ENCODE data around the gene CDH2. TPM values are rescaled to one million over a fixed set of nuclear protein-coding genes. Genes with fewer than 3 reads are reported as not detected.

CDH2 gene
- total RNA-seq, 1 experiment from 2014 or later = 6.4 TPM

DNA sequence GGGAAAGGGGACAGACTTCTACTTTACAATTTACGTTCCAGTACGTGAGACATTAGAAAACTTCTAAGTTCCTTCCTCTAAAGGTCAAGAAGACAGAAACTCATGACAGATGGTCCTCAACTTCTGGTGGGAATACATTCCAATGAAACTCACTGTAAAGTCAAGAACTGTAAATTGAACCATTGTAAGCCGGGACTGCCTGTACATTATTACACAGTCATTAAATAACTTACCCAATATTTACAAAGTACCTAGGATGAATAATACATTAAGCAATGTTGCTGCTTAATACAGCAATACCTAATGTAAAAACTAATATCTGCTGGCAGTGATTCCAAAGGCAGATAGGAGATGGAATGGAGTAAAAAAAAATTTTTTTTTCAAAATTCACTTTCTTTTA is 51.9 kb downstream of the CDH2 start:
- no peak overlapping the region for H3K27ac ChIP-seq
- H3K9me3 ChIP-seq (ENCODE audit: insufficient read depth, low read depth) = no peaks in the 10 kb centered on the region
- no peaks in the 10 kb centered on the region for H3K4me1 ChIP-seq (replicated peaks; ENCODE audit: insufficient read depth)
- no peaks in the 10 kb centered on the region for H4K20me1 ChIP-seq (ENCODE audit: insufficient read depth)
- ChIA-PET CTCF (no interaction called here), POLR2A (ENCODE audit: unreplicated experiment) (no interaction called here)
- TF ChIP-seq, protein P1, sequence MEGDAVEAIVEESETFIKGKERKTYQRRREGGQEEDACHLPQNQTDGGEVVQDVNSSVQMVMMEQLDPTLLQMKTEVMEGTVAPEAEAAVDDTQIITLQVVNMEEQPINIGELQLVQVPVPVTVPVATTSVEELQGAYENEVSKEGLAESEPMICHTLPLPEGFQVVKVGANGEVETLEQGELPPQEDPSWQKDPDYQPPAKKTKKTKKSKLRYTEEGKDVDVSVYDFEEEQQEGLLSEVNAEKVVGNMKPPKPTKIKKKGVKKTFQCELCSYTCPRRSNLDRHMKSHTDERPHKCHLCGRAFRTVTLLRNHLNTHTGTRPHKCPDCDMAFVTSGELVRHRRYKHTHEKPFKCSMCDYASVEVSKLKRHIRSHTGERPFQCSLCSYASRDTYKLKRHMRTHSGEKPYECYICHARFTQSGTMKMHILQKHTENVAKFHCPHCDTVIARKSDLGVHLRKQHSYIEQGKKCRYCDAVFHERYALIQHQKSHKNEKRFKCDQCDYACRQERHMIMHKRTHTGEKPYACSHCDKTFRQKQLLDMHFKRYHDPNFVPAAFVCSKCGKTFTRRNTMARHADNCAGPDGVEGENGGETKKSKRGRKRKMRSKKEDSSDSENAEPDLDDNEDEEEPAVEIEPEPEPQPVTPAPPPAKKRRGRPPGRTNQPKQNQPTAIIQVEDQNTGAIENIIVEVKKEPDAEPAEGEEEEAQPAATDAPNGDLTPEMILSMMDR (conservative IDR thresholded peaks at IDR 0.05) = no peak
- no peak for TF ChIP-seq EZH2 (IDR thresholded peaks at IDR 0.05; ENCODE audit: low read depth)
- no peaks in the 10 kb centered on the region for H3K27me3 ChIP-seq (ENCODE audit: insufficient read depth, low read depth)
- H3K4me3 ChIP-seq = no peak overlapping the region
- H3K79me2 ChIP-seq (ENCODE audit: low read depth) = no peaks in the 10 kb centered on the region
- DNase-seq = no peak
- H3K4me2 ChIP-seq = no peak overlapping the region
- no peak overlapping the region for H2AFZ ChIP-seq
- no TSS peak for BruUV-seq (replicated peaks)
- H3K36me3 ChIP-seq (ENCODE audit: low read depth) = no peaks in the 10 kb centered on the region
- no peaks in the 10 kb centered on the region for H3F3A ChIP-seq (ENCODE audit: insufficient read depth, low read depth)
- intact Hi-C loops (cut with micrococcal nuclease; ENCODE audit: unreplicated experiment) = no loop called here
- no peaks in the 10 kb centered on the region for H3K9me2 ChIP-seq (ENCODE audit: insufficient read depth)

DNA sequence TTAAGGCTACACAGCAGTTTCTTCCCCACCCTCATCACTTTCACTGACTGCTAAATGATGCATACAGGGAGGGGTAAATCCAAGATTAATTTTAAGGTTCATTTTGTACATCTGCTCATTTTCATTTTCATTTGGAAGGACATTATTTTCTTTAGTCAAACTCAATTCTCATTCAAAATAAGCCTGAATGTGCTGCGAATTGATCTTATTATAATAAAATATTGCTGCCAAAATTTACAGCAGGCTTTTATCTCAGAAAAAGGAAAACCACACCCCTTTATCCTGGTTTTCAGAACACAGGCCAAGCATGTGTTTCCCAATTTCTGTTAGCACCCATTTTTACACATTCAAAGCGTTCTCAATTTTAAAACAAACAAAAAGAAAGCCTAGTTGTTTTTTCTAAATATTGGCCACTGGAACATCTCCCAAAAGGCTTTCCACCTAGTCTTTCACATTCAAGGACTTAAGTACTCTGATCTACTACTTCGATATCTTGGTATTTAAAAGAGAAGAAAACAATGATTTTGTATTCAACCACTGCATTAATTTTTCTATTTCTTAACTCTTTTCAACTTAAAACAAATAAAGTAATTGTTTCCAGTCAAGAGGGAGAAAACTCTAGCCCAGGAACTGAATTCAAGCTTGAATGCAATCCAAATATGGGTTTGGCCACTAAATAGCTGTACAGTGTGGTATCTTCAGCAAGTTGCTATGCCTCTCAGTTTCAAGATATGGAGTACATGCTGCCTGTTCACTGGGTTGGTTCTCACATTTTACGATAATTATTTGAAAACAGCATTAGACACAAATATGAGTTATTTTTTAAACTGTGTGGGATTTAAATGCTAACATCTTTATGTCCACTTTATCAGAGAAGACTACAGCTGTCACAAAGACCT is 52.5 kb downstream of the CDH2 start:
- H3K36me3 ChIP-seq (ENCODE audit: low read depth) = no peaks in the 10 kb centered on the region
- TF ChIP-seq, protein P1 (conservative IDR thresholded peaks at IDR 0.05) = no peak
- TF ChIP-seq EZH2 (IDR thresholded peaks at IDR 0.05; ENCODE audit: low read depth) = no peak
- H3K4me1 ChIP-seq (replicated peaks; ENCODE audit: insufficient read depth) = no peaks in the 10 kb centered on the region
- DNase-seq = no peak
- no peaks in the 10 kb centered on the region for H4K20me1 ChIP-seq (ENCODE audit: insufficient read depth)
- intact Hi-C loops (cut with micrococcal nuclease; ENCODE audit: unreplicated experiment) = no loop called here
- H3K9me3 ChIP-seq (ENCODE audit: insufficient read depth, low read depth) = no peaks in the 10 kb centered on the region
- CTCF ChIA-PET = no interaction called here
- H3F3A ChIP-seq (ENCODE audit: insufficient read depth, low read depth) = no peaks in the 10 kb centered on the region
- no peaks in the 10 kb centered on the region for H3K9me2 ChIP-seq (ENCODE audit: insufficient read depth)
- POLR2A ChIA-PET (ENCODE audit: unreplicated experiment) = no interaction called here
- H3K79me2 ChIP-seq (ENCODE audit: low read depth) = no peaks in the 10 kb centered on the region
- no peaks in the 10 kb centered on the region for H3K27me3 ChIP-seq (ENCODE audit: insufficient read depth, low read depth)
- H3K4me3 ChIP-seq = no peak overlapping the region
- H3K27ac ChIP-seq = no peak overlapping the region
- no TSS peak for BruUV-seq (replicated peaks)
- no peak overlapping the region for H2AFZ ChIP-seq
- H3K4me2 ChIP-seq = no peak overlapping the region

DNA sequence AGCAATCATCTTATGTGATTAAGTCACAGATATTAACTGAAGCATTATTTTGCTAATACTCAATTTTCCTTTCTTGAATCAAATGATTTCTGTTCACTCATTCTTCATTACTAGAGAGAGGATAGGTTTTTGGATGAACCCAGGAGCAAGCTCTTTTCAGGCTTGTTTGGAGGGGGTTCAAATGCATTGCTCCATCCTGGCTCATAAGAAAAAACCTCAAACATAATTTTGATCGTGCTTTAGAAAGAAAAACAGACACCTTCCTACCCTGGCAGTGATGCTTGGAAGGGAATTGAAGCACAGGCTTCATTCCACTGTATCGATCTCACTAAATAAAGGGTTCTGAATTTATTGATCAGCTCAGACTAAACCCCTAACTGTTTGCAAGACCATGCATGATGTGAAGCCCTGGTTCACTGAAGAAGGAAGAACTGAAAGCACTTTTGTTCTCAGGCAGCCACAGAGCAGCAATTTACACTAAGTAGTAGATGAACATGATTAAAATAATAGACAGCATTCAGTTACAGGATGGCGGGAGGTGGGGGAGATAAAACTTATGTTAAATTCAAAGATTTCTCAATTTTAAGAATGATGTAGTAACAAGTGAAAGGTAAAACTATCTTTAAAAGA is 53.4 kb downstream of the CDH2 start:
- no peaks in the 10 kb centered on the region for H3K9me2 ChIP-seq (ENCODE audit: insufficient read depth)
- no peaks in the 10 kb centered on the region for H3K79me2 ChIP-seq (ENCODE audit: low read depth)
- no peaks in the 10 kb centered on the region for H4K20me1 ChIP-seq (ENCODE audit: insufficient read depth)
- H3K9me3 ChIP-seq (ENCODE audit: insufficient read depth, low read depth) = no peaks in the 10 kb centered on the region
- no peak for TF ChIP-seq EZH2 (IDR thresholded peaks at IDR 0.05; ENCODE audit: low read depth)
- TF ChIP-seq, protein P1 (conservative IDR thresholded peaks at IDR 0.05) = no peak
- H2AFZ ChIP-seq = no peak overlapping the region
- intact Hi-C loops (cut with micrococcal nuclease; ENCODE audit: unreplicated experiment) = no loop called here
- ChIA-PET POLR2A (ENCODE audit: unreplicated experiment) (no interaction called here), CTCF (no interaction called here)
- no peaks in the 10 kb centered on the region for H3F3A ChIP-seq (ENCODE audit: insufficient read depth, low read depth)
- H3K4me1 ChIP-seq (replicated peaks; ENCODE audit: insufficient read depth) = no peaks in the 10 kb centered on the region
- H3K27me3 ChIP-seq (ENCODE audit: insufficient read depth, low read depth) = no peaks in the 10 kb centered on the region
- no peak overlapping the region for H3K4me3 ChIP-seq
- H3K4me2 ChIP-seq = no peak overlapping the region
- no peaks in the 10 kb centered on the region for H3K36me3 ChIP-seq (ENCODE audit: low read depth)
- BruUV-seq (replicated peaks) = no TSS peak
- DNase-seq = no peak
- no peak overlapping the region for H3K27ac ChIP-seq
